Astrocyte (in vitro differentiated cells and primary cell): ENCODE data around the gene PSME1. TPM values are rescaled to one million over a fixed set of nuclear protein-coding genes. Genes with fewer than 3 reads are reported as not detected.
A peak's percentile ranks its signal among the peaks of the same experiment; 100 is the strongest.

Source experiments
- DNase-seq: peaks from one replicate; pipeline ENCODE4 v3.0.0-alpha.2; 2010; ENCODE audit warnings: low read depth
- FAIRE-seq: peaks from 2 replicates; lab custom pipeline; 2011; peaks lifted over from hg19 to GRCh38; lab: Jason Lieb, UNC
- H2AFZ ChIP-seq: 2 replicates; pipeline ENCODE4 v1.6.0; 2012; ENCODE audit warnings: low read depth, low read length, inconsistent platforms
- H3K27ac ChIP-seq: 2 replicates; pipeline ENCODE4 v1.5.1; 2011; ENCODE audit warnings: low read depth, low read length, inconsistent platforms
- H3K27me3 ChIP-seq: 2 replicates; pipeline ENCODE4 v1.6.0; 2011; ENCODE audit warnings: low read length, inconsistent platforms; ENCODE audit not compliant: insufficient read depth
- H3K36me3 ChIP-seq: 2 replicates; pipeline ENCODE4 v1.5.1; 2011; ENCODE audit warnings: low read length, inconsistent platforms; ENCODE audit not compliant: insufficient read depth
- H3K4me1 ChIP-seq: 2 replicates; pipeline ENCODE4 v1.5.1; 2011; ENCODE audit warnings: low read length, inconsistent platforms; ENCODE audit not compliant: insufficient read depth
- H3K4me2 ChIP-seq: 2 replicates; pipeline ENCODE4 v1.6.0; 2012; ENCODE audit warnings: low read length, inconsistent platforms
- H3K4me3 ChIP-seq: 2 replicates; pipeline ENCODE4 v1.5.1; 2011; ENCODE audit warnings: low read depth, mild to moderate bottlenecking, low read length, inconsistent platforms; ENCODE audit not compliant: insufficient read depth
- H3K79me2 ChIP-seq: 2 replicates; pipeline ENCODE4 v1.6.0; 2012; ENCODE audit warnings: mild to moderate bottlenecking, low read length, inconsistent platforms; ENCODE audit not compliant: insufficient read depth
- H3K9ac ChIP-seq: 2 replicates; pipeline ENCODE4 v1.6.0; 2012; ENCODE audit warnings: mild to moderate bottlenecking, low read length, inconsistent platforms
- H3K9me3 ChIP-seq: 2 replicates; pipeline ENCODE4 v1.5.1; 2012; ENCODE audit warnings: low read depth, mild to moderate bottlenecking, low read length, inconsistent platforms; ENCODE audit not compliant: insufficient read depth
- H4K20me1 ChIP-seq: 2 replicates; pipeline ENCODE4 v1.6.0; 2012; ENCODE audit warnings: low read length, inconsistent platforms; ENCODE audit not compliant: insufficient read depth
- H3K27ac Mint-ChIP-seq: one replicate; pipeline ENCODE4 v1.8.0; 2021; ENCODE audit warnings: mild to moderate bottlenecking, mixed read lengths; ENCODE audit not compliant: unreplicated experiment
- H3K27me3 Mint-ChIP-seq: one replicate; pipeline ENCODE4 v1.8.0; 2021; ENCODE audit warnings: low read depth, mixed read lengths; ENCODE audit not compliant: unreplicated experiment
- H3K36me3 Mint-ChIP-seq: one replicate; pipeline ENCODE4 v1.8.0; 2021; ENCODE audit warnings: low read depth, mixed read lengths; ENCODE audit not compliant: unreplicated experiment
- H3K4me1 Mint-ChIP-seq: one replicate; pipeline ENCODE4 v1.8.0; 2021; ENCODE audit warnings: low read depth, mixed read lengths; ENCODE audit not compliant: unreplicated experiment
- H3K4me3 Mint-ChIP-seq: one replicate; pipeline ENCODE4 v1.8.0; 2021; ENCODE audit warnings: mild to moderate bottlenecking, moderate library complexity, mixed read lengths; ENCODE audit not compliant: unreplicated experiment
- H3K9me3 Mint-ChIP-seq: one replicate; pipeline ENCODE4 v1.8.0; 2021; ENCODE audit warnings: mild to moderate bottlenecking, mixed read lengths; ENCODE audit not compliant: unreplicated experiment
- EZH2 ChIP-seq: IDR thresholded peaks from 2 replicates; pipeline ENCODE4 v1.6.1; 2012; ENCODE audit warnings: mild to moderate bottlenecking, low read length, inconsistent platforms; ENCODE audit not compliant: insufficient read depth
- total RNA-seq: library from RNA; stranded (reverse); gene quantifications from 2 replicates; pipeline ENCODE4 v1.2.1, GENCODE V29; 2021
- TF ChIP-seq, protein P1 (sequence below): IDR thresholded peaks from 2 replicates; pipeline ENCODE4 v1.5.1; 2011; ENCODE audit warnings: low read depth, mild to moderate bottlenecking, inconsistent platforms, low read length, moderate library complexity; ENCODE audit not compliant: insufficient read depth

The PSME1 gene
- total RNA-seq, 1 donor from 2014 or later = 122 TPM

DNA sequence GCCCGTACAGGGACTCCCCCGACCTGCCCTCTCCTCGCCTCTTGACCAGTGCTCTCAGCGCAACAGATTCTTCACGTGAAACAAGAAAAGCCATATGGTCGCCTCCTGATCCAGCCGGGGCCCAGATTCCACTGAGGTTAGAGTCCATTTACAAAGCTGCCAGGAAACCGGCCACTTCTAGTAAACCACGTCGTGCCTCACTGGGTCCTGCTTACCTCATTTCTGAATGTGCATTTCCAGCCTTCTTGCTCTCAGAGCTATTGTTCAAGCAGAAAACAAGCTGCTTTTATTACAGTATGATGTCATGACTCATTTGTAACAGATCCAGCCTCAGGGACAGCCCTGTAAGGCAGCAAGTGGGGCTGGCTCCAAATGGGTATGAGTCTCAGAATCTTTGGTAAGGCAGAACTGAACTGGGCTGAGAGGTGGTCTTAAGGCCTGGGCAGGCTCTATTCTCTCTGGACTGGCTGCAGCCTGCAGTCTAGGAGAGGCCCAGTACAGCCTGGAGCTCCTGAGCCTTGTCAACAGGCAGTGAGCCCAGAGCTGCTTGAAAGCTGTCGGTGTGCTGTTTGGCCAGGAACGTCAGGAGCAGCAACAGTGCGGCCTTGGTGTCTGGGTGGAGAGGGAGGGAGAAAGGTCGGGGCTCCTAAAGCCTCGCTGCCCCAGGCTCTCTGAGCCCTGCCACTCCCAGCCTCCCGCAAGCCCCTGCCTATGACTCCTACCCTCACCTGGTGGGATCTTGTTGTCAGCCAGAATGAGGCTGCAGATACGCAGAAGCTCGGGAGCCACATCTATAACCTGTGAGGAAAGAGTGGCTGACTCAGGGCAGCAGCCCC is 44.2 kb downstream of the PSME1 start:
- DNase-seq (peak; percentile 88), FAIRE-seq (no peak)
- H3K27me3 ChIP-seq = no peaks in the 10 kb centered on the region
- no peaks in the 10 kb centered on the region for H3K9me3 ChIP-seq
- H3K4me3 ChIP-seq = no peak overlapping the region
- H3K4me1 ChIP-seq = peaks cover 5% of the 10 kb centered on the region
- H3K27ac ChIP-seq = peak overlapping the region; percentile 18
- Mint-ChIP-seq H3K4me3 (no peak overlapping the region), H3K27me3 (no peaks in the 10 kb centered on the region), H3K36me3 (peaks cover 15% of the 10 kb centered on the region), H3K27ac (peak overlapping the region; percentile 75), H3K4me1 (peaks cover 7% of the 10 kb centered on the region), H3K9me3 (no peaks in the 10 kb centered on the region)
- H3K79me2 ChIP-seq = no peaks in the 10 kb centered on the region
- peaks cover 37% of the 10 kb centered on the region for H4K20me1 ChIP-seq
- H3K4me2 ChIP-seq = no peak overlapping the region
- peak overlapping the region; percentile 8 for H3K9ac ChIP-seq
- no peak overlapping the region for H2AFZ ChIP-seq
- TF ChIP-seq, protein P1, sequence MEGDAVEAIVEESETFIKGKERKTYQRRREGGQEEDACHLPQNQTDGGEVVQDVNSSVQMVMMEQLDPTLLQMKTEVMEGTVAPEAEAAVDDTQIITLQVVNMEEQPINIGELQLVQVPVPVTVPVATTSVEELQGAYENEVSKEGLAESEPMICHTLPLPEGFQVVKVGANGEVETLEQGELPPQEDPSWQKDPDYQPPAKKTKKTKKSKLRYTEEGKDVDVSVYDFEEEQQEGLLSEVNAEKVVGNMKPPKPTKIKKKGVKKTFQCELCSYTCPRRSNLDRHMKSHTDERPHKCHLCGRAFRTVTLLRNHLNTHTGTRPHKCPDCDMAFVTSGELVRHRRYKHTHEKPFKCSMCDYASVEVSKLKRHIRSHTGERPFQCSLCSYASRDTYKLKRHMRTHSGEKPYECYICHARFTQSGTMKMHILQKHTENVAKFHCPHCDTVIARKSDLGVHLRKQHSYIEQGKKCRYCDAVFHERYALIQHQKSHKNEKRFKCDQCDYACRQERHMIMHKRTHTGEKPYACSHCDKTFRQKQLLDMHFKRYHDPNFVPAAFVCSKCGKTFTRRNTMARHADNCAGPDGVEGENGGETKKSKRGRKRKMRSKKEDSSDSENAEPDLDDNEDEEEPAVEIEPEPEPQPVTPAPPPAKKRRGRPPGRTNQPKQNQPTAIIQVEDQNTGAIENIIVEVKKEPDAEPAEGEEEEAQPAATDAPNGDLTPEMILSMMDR = no peak
- TF ChIP-seq EZH2 = no peak
- H3K36me3 ChIP-seq = peaks cover 24% of the 10 kb centered on the region

DNA sequence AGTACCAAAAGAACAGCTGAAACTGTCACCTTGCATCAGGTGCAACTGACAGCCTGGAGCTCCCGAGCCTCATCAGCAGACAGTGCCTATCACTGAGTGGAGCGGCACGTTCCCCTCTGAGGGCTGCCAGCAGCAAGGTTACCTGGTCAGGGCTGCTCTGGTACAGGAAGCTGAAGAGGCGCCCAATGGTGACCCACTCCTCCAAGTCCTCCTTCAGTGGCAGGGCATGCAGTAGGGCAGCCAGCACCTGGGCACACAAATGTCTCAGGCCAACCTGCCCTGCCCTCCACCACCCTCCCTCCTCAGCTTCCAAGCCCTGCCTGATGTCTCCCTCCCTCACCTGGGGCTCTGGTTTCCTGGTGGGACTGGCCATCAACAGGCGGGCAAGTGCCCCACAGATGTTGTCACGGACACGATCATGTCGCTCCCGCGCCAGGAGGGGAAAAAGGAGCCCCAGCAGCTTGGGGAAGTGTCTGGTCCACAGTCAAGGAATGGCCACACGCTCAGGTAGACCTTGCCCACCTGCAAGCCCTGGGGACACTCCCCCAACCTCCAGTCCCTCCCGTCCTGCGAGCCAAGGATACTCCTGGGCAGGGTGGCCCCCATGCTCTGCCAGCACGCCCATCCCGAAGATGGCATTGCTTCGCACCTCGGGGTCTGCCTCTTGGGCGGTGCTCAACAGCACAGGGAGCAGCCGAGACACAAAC is 45.5 kb downstream of the PSME1 start:
- Histone ChIP-seq H3K36me3 (peaks cover 30% of the 10 kb centered on the region), H2AFZ (no peak overlapping the region), H3K4me3 (no peak overlapping the region), H3K79me2 (peaks cover 9% of the 10 kb centered on the region), H3K9me3 (no peaks in the 10 kb centered on the region), H3K27me3 (no peaks in the 10 kb centered on the region), H3K4me2 (no peak overlapping the region), H3K9ac (no peak overlapping the region), H4K20me1 (peaks cover 45% of the 10 kb centered on the region), H3K4me1 (peaks cover 5% of the 10 kb centered on the region), H3K27ac (no peak overlapping the region)
- H3K27ac Mint-ChIP-seq = no peak overlapping the region
- peaks cover 13% of the 10 kb centered on the region for H3K36me3 Mint-ChIP-seq
- H3K4me3 Mint-ChIP-seq = no peak overlapping the region
- H3K27me3 Mint-ChIP-seq = no peaks in the 10 kb centered on the region
- H3K9me3 Mint-ChIP-seq = no peaks in the 10 kb centered on the region
- peaks cover 7% of the 10 kb centered on the region for H3K4me1 Mint-ChIP-seq
- FAIRE-seq = no peak
- no peak for DNase-seq
- TF ChIP-seq, protein P1 = no peak
- TF ChIP-seq EZH2 = no peak
